Stimulated activated CD8-positive, alpha-beta memory T cell treated with anti-CD3 and anti-CD28 coated beads, Interleukin-7, amount 100 ng/mL, for 24 hours (primary cell): ENCODE data around the gene TMEM259.

ENCODE experiments used
- DNase-seq: peaks from one replicate; pipeline ENCODE4 v3.0.0-alpha.2; 2020; ENCODE audit warnings: low read depth

TMEM259 gene

GRCh38 chr19:1020868-1021425 is at the start of gene TMEM259:
Gene TMEM259, minus strand, starts transcription at chr19:1021123. Its CDS starts 127 bp downstream, at chr19:1020996.
- DNase-seq = peak; percentile 92

GRCh38 chr19:1070576-1070930 is 49.6 kb upstream of the TMEM259 start:
- no peak for DNase-seq

- DNase-seq = no peak
These were observed 48.3 kb upstream of the TMEM259 start for GRCh38 chr19:1069009-1069779.

GRCh38 chr19:1068009-1069001 is 47.4 kb upstream of the TMEM259 start:
- no peak for DNase-seq

DNA sequence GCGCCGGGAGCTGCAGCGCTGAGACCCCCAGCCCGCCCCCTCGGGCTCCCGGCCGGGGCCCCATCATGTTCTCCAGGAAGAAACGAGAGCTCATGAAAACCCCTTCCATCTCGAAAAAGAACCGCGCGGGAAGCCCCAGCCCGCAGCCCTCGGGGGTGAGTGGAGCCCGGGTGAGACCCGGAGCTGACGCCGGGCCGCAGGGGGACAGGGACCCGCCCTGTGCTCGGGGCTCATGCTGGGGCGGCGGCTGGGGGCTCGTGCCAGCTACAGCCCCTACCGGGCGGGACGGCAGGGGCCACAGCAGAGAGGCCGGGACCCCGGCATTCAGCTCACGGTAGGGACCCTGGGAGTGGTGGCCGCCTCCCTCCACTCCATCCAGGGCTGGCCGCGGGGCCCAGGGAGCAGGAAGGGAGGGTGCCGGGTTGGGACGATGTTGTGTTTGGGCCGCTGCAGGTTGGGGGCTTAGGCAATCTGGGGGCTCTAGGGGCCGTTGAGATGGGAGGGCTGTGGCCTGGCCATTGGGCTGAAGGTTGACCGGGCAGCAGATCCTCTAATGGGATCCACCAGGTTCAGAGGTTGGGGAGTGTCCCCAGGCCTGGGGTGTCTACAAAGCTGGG is 46.5 kb upstream of the TMEM259 start:
- DNase-seq = no peak

- DNase-seq = peak; percentile 53
These were observed 45.9 kb upstream of the TMEM259 start, which contains the start of gene ARHGAP45 for GRCh38 chr19:1066748-1067340. Gene ARHGAP45, plus strand, starts transcription at chr19:1067167. Its CDS starts 239 bp downstream, at chr19:1067406.

GRCh38 chr19:1066251-1066747 is 45.4 kb upstream of the TMEM259 start:
- no peak for DNase-seq

DNA sequence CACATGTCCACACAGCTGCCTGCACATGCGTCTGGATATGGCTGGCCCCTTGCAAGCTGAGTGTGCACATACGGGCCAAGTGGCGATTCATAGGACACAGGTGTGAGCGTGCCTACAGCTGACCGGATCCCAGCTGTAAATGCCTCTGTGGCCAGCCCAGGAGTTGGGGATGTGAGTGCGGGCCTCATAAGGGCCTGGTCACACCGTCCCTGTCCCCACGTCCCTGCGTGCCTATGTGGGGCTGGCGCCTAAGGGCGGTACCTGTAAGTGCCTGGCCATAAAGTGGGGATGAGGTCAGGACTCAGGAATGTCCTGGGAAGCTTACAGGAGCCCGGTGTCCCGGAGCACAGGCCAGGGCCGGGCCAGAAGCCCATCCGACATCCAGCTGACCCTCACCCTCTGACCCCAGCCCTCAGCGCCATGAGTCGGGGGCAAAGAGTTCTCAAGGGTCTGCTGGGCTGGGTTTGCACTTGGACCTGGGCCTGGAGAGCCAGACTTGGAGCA is 44.7 kb upstream of the TMEM259 start:
- no peak for DNase-seq

GRCh38 chr19:1064661-1065605 is 44.0 kb upstream of the TMEM259 start:
- no peak for DNase-seq

DNA sequence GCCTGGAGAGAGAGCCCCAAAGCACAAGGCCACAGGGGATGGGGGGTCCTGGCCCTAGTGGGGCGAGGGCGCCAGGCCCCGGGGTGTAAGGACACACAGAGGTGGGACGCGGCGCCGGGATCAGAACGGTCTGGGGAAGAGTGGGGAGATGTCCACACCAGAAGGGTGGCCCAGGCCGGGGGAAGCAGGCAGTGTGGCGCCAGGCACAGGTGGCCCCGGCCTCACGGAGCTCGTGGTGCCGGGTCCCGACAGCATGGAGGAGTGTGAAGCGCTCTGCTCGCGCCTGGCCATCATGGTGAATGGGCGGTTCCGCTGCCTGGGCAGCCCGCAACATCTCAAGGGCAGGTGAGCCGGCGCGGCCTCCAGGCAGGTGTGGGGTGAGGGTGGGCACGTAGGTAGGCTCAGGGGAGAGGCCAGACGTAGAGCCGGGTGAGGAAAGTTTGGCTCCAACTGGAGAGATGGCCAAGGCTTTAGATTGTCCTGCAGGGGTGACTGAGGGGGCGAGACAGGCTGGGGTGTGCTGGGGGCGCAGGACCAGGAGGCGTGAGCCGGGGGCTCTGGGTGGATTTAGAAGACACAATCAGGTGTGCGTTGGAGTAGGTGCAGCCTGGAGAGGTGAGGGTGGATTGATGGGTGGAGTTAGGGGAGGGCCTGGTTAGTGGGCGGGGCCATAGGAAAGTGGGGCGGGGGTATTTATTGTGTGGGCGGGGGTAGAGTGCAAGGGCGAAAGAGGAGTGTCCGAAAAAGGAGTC is 43.2 kb upstream of the TMEM259 start:
- DNase-seq = no peak

DNA sequence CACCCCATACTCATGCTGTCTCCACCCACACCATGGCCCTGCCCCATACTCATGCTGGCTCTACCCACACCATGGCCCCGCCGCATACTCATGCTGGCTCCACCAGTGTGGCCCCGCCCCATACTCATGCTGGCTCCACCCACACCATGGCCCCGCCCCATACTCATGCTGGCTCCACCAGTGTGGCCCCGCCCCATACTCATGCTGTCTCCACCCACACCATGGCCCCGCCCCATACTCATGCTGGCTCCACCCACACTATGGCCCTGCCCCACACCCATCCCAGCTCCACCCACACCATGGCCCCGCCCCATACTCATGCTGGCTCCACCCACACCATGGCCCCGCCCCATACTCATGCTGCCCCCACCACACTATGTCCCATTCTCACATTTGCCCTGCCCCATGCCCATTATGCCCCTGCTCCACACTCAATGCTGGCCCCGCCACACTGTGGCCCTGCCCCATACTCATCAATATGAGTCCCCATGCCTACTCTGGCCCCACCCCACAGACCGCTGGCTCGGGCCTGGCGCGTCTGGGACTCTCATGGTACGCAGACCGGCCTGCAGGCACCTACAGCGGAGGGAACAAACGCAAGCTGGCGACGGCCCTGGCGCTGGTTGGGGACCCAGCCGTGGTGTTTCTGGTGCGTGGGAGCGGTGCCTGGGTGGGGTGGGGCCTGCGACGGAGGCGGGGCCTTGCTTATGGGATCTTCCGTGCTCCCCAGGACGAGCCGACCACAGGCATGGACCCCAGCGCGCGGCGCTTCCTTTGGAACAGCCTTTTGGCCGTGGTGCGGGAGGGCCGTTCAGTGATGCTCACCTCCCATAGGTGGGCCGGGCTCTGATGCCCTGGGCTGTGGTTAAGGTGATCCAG is 42.3 kb upstream of the TMEM259 start:
- no peak for DNase-seq

DNA sequence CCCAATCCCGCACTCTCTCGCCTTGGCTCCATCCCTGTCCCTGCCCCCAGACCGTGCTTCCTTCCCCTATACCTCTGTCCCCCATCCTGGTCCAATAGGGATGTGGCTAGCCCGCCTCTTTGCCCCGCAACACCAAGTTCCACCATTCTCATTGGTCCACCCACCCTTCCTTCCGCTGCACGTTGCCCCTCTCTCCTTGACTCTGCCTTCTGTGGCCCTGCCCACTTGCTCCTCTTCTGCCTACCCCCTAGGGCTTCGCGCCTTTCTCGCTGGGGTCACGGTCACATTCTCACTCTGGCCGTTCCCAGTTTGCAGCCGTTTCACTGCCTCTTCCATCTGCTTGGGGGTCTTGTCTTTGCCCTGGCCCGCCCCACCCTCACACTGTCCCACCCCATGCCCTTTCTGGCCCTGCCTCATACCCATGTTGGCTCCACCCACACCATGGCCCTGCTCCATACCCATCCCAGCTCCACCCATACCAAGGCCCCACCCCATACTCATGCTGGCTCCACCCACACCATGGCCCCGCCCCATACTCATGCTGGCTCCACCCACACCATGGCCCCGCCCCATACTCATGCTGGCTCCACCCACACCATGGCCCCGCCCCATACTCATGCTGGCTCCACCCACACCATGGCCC is 41.6 kb upstream of the TMEM259 start:
- DNase-seq = no peak

- DNase-seq = no peak
These were observed 41.1 kb upstream of the TMEM259 start for GRCh38 chr19:1061987-1062386.

GRCh38 chr19:1060689-1061088 is 39.8 kb upstream of the TMEM259 start:
- DNase-seq = no peak

GRCh38 chr19:1058112-1058511 is 37.2 kb upstream of the TMEM259 start:
- no peak for DNase-seq

- no peak for DNase-seq
These were observed 36.4 kb upstream of the TMEM259 start for GRCh38 chr19:1057176-1057855.

- no peak for DNase-seq
These were observed 35.1 kb upstream of the TMEM259 start for GRCh38 chr19:1055886-1056620.
